WI38 (cell line): ENCODE results near the gene SURF6.
"Not testable (repeated sequence)": the region's sequence is repeated elsewhere in the genome, so short reads cannot be mapped to it uniquely, and the experiment has no call there.

Experiments used
- H3K4me3 ChIP-seq: 2 replicates; pipeline ENCODE4 v1.5.1; 2011; ENCODE audit warnings: low read depth, mild to moderate bottlenecking, control low read depth, low read length
- TF ChIP-seq, protein P1 (sequence below): IDR thresholded peaks from 2 replicates; pipeline ENCODE4 v1.5.1; 2012; ENCODE audit warnings: low read depth, mild to moderate bottlenecking, control low read depth, low read length

SURF6 gene

DNA sequence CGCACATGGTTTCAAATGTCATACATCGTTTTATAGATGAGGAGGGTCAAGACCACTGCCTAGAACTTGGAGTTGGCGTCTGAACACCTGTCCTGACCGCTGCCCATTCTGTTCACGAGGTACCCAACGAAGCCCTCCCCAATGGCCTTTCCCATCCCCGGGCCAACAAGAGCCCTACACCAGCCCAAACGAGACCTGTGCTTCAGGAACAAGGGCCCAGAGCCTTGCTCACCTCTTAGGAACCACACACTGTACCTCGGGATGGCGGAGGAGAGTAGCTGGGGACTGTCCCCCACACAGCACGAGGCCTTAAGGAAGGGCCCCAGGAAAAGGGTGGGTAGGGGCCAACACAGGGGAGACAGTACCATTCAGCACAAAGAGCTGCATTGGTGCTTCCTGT, 3.0 kb downstream of the SURF6 start:
- TF ChIP-seq, protein P1, sequence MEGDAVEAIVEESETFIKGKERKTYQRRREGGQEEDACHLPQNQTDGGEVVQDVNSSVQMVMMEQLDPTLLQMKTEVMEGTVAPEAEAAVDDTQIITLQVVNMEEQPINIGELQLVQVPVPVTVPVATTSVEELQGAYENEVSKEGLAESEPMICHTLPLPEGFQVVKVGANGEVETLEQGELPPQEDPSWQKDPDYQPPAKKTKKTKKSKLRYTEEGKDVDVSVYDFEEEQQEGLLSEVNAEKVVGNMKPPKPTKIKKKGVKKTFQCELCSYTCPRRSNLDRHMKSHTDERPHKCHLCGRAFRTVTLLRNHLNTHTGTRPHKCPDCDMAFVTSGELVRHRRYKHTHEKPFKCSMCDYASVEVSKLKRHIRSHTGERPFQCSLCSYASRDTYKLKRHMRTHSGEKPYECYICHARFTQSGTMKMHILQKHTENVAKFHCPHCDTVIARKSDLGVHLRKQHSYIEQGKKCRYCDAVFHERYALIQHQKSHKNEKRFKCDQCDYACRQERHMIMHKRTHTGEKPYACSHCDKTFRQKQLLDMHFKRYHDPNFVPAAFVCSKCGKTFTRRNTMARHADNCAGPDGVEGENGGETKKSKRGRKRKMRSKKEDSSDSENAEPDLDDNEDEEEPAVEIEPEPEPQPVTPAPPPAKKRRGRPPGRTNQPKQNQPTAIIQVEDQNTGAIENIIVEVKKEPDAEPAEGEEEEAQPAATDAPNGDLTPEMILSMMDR, result no peak
- no peak overlapping the region for H3K4me3 ChIP-seq

GRCh38 chr9:133332381-133332730, 3.6 kb downstream of the SURF6 start:
- no peak overlapping the region for H3K4me3 ChIP-seq
- TF ChIP-seq, protein P1, result no peak

GRCh38 chr9:133331641-133332380, 4.2 kb downstream of the SURF6 start:
- TF ChIP-seq, protein P1, result no peak

GRCh38 chr9:133331221-133331620, 4.8 kb downstream of the SURF6 start:
- TF ChIP-seq, protein P1, result no peak
- no peak overlapping the region for H3K4me3 ChIP-seq

More at GRCh38 chr9:133331641-133332380, 4.2 kb downstream of the SURF6 start:
- H3K4me3 ChIP-seq, result no peak overlapping the region

DNA sequence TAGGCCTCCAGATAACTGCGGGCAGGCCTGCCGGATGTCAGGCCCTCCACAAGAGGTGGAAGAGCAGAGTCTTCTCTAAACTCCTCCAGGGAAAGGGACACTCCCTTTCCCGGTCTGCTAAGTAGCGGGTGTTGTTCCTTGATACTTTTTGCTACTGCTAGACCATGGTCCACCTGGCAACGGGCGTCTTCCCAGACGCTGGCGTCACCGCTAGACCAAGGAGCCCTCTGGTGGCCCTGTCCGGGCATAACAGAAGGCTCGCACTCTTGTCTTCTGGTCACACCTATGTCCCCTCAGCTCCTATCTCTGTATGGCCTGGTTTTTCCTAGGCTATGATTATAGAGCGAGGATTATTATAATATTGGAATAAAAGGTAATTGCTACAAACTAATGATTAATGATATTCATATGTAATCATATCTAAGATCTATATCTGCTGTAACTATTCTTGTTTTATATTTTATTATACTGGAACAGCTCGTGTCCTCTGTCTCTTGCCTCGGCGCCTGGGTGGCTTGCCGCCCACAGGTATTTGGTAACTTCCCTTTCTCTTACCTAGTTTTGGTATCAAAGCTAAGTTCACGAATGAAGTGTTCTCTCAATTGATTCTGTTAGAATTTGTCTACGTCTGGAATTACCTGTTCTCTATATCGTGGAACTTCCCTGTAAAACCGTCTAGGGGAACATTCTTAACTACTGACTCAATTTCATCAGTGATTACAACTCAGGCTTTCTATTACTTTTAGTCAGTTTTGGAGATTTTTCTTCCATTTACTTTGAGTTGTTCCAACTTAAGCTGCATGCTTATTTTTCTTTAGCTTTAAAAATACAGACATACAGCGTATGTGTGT, 6.5 kb downstream of the SURF6 start:
- TF ChIP-seq, protein P1, result peak; percentile 45

GRCh38 chr9:133327834-133328484, 8.0 kb downstream of the SURF6 start:
- TF ChIP-seq, protein P1, result no peak

More for the DNA sequence above, 6.5 kb downstream of the SURF6 start:
- not testable (repeated sequence) for H3K4me3 ChIP-seq

GRCh38 chr9:133327021-133327420, 9.0 kb downstream of the SURF6 start:
- H3K4me3 ChIP-seq, result not testable (repeated sequence)

More at GRCh38 chr9:133327834-133328484, 8.0 kb downstream of the SURF6 start:
- no peak overlapping the region for H3K4me3 ChIP-seq
